GM19395 (cell line): ENCODE measurements around the gene PTPRM.

Experiments used
- ATAC-seq: cut with Tn5 transposase; IDR thresholded peaks from one replicate; pipeline ENCODE4 v1.9.1; 2021; ENCODE audit warnings: mild to moderate bottlenecking, moderate library complexity; ENCODE audit not compliant: unreplicated experiment

PTPRM gene

GRCh38 chr18:8140841-8141501 is 573.9 kb downstream of the PTPRM start:
- ATAC-seq = no peak

- ATAC-seq = no peak
These were observed 575.1 kb downstream of the PTPRM start for GRCh38 chr18:8142131-8142711.

- ATAC-seq = no peak
These were observed 575.8 kb downstream of the PTPRM start for GRCh38 chr18:8142932-8143331.

- no peak for ATAC-seq
These were observed 584.1 kb downstream of the PTPRM start for GRCh38 chr18:8151181-8151580.

GRCh38 chr18:8153887-8154583 is 586.9 kb downstream of the PTPRM start:
- ATAC-seq = no peak

- ATAC-seq = no peak
These were observed 595.7 kb downstream of the PTPRM start for GRCh38 chr18:8162802-8163201.

- no peak for ATAC-seq
These were observed 596.3 kb downstream of the PTPRM start for GRCh38 chr18:8163286-8163959.

- no peak for ATAC-seq
These were observed 598.0 kb downstream of the PTPRM start for GRCh38 chr18:8165095-8165494.

- ATAC-seq = no peak
These were observed 599.9 kb downstream of the PTPRM start for GRCh38 chr18:8167026-8167425.

GRCh38 chr18:8167673-8168072 is 600.6 kb downstream of the PTPRM start:
- no peak for ATAC-seq

- no peak for ATAC-seq
These were observed 602.6 kb downstream of the PTPRM start for GRCh38 chr18:8169722-8170121.

- ATAC-seq = no peak
These were observed 607.7 kb downstream of the PTPRM start for GRCh38 chr18:8174771-8175170.

GRCh38 chr18:8175501-8176061 is 608.5 kb downstream of the PTPRM start:
- no peak for ATAC-seq

GRCh38 chr18:8176109-8176508 is 609.0 kb downstream of the PTPRM start:
- no peak for ATAC-seq

GRCh38 chr18:8176554-8176953 is 609.4 kb downstream of the PTPRM start:
- no peak for ATAC-seq

GRCh38 chr18:8177330-8178016 is 610.4 kb downstream of the PTPRM start:
- ATAC-seq = no peak

GRCh38 chr18:8186413-8186812 is 619.3 kb downstream of the PTPRM start:
- ATAC-seq = no peak

- ATAC-seq = no peak
These were observed 621.1 kb downstream of the PTPRM start for GRCh38 chr18:8188184-8188583.

- ATAC-seq = no peak
These were observed 623.9 kb downstream of the PTPRM start for GRCh38 chr18:8190980-8191379.

GRCh38 chr18:8194431-8194830 is 627.3 kb downstream of the PTPRM start:
- no peak for ATAC-seq

- ATAC-seq = no peak
These were observed 629.1 kb downstream of the PTPRM start for GRCh38 chr18:8196238-8196637.
